GM10847 (cell line): Measurements from ENCODE around the gene GRK6.
A peak's percentile ranks its signal among the peaks of the same experiment; 100 is the strongest.

Experiments
- POLR2A ChIP-seq: IDR thresholded peaks from 2 replicates; pipeline ENCODE4 v1.6.1; 2011; ENCODE audit not compliant: insufficient read length; ENCODE audit errors: extremely low read depth

Gene GRK6

GRCh38 chr5:177459357-177459756, 32.9 kb downstream of the GRK6 start:
- TF ChIP-seq POLR2A, result no peak

- no peak for TF ChIP-seq POLR2A
Measured at GRCh38 chr5:177459819-177460628, 33.5 kb downstream of the GRK6 start.

GRCh38 chr5:177462021-177462670, 35.7 kb downstream of the GRK6 start:
- TF ChIP-seq POLR2A, result no peak

GRCh38 chr5:177465044-177465443, 38.6 kb downstream of the GRK6 start:
- no peak for TF ChIP-seq POLR2A

- TF ChIP-seq POLR2A, result no peak
Measured at GRCh38 chr5:177466861-177467260, 40.4 kb downstream of the GRK6 start.

GRCh38 chr5:177467436-177467835, 41.0 kb downstream of the GRK6 start:
- TF ChIP-seq POLR2A, result no peak

GRCh38 chr5:177468329-177468684, 41.8 kb downstream of the GRK6 start:
- TF ChIP-seq POLR2A, result no peak

GRCh38 chr5:177468685-177469628, 42.5 kb downstream of the GRK6 start:
- TF ChIP-seq POLR2A, result no peak

GRCh38 chr5:177469750-177470525, 43.5 kb downstream of the GRK6 start:
- TF ChIP-seq POLR2A, result no peak

GRCh38 chr5:177470759-177471536, 44.5 kb downstream of the GRK6 start:
- TF ChIP-seq POLR2A, result no peak

- no peak for TF ChIP-seq POLR2A
Measured at GRCh38 chr5:177471610-177472356, 45.3 kb downstream of the GRK6 start.

- TF ChIP-seq POLR2A, result peak; percentile 21
Measured at GRCh38 chr5:177472460-177473442, 46.3 kb downstream of the GRK6 start.

- peak; percentile 18 for TF ChIP-seq POLR2A
Measured at GRCh38 chr5:177473443-177474001, 47.0 kb downstream of the GRK6 start, which contains the start of gene DBN1. DBN1 (minus strand) TSS chr5:177473634; CDS start chr5:177473521, 113 bp downstream.
